Activated T-helper 17 cell treated with anti-CD3 and anti-CD28 coated beads, Interleukin-2, amount 50 U/mL, for 72 hours (primary cell): ENCODE results near the gene CLDN20. TPM values are rescaled to one million over a fixed set of nuclear protein-coding genes. Genes with fewer than 3 reads are reported as not detected.
"Not testable (repeated sequence)": the region's sequence is repeated elsewhere in the genome, so short reads cannot be mapped to it uniquely, and the experiment has no call there.

Experiments
- ATAC-seq: fragments of 150-1000 bp; cut with Tn5 transposase; replicated peaks from 2 replicates; pipeline ENCODE4 v1.10.0; 2021; ENCODE audit warnings: mild to moderate bottlenecking, moderate library complexity
- H3K27ac Mint-ChIP-seq: one replicate; pipeline ENCODE4 v1.8.0; 2022; ENCODE audit warnings: mixed read lengths
- H3K27me3 Mint-ChIP-seq: one replicate; pipeline ENCODE4 v1.8.0; 2022; ENCODE audit warnings: mixed read lengths
- H3K36me3 Mint-ChIP-seq: one replicate; pipeline ENCODE4 v1.8.0; 2022; ENCODE audit warnings: low read depth, mild to moderate bottlenecking, mixed read lengths
- H3K4me1 Mint-ChIP-seq: one replicate; pipeline ENCODE4 v1.8.0; 2022; ENCODE audit warnings: mixed read lengths
- H3K4me3 Mint-ChIP-seq: one replicate; pipeline ENCODE4 v1.8.0; 2022; ENCODE audit warnings: mild to moderate bottlenecking, mixed read lengths
- H3K9me3 Mint-ChIP-seq: one replicate; pipeline ENCODE4 v1.8.0; 2022; ENCODE audit warnings: mixed read lengths
- total RNA-seq, 2 donors: library from RNA; stranded (reverse); gene quantifications; one replicate each; pipeline ENCODE4 v1.2.3, GENCODE V29; 2022

CLDN20 gene, protein sequence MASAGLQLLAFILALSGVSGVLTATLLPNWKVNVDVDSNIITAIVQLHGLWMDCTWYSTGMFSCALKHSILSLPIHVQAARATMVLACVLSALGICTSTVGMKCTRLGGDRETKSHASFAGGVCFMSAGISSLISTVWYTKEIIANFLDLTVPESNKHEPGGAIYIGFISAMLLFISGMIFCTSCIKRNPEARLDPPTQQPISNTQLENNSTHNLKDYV
- not detected for total RNA-seq

DNA sequence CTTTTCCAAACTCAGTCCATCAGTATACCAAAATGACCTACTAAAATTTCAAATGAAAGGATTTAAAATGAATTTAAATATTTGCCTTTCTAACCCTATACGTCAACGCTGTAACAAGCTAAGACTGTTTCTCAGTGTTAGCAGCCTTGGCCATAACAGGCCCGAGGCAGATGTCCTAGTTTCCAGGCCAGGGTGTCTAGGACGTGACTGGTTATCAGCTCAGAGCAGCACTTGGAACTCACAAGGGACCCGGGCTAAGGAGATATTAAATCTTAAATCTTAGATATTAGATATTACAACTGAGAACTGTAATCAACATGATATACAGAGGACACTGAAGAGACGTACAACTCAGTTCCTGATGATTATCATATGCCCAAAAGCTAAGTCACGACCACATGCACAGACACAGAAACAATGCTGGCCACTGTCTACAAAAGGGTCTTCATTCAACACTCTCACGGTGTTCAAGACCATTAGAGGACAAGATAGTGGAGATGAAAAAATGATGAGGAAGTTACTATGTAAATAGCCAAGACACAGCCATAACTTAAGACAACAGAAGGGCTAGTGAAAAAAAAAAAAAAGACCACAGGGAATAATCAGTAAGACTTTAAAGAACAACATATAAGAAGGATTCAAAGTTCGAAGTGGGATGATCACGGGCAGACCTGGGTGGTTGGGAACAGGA lies at the start of gene CLDN20:
Gene CLDN20 (plus strand): TSS at position 641 of the 691 bp plus-strand sequence. CDS start 11,707 bp downstream, outside the sequence.
- Mint-ChIP-seq H3K4me3 (no peak within 1 kb of the TSS), H3K9me3 (no peaks in the 10 kb centered on the region), H3K4me1 (peaks cover 22% of the 10 kb centered on the region), H3K27ac (peak within 1 kb of the TSS; percentile 18), H3K36me3 (peaks cover 82% of the 10 kb centered on the region), H3K27me3 (no peaks in the 10 kb centered on the region)
- no peak for ATAC-seq

- Mint-ChIP-seq H3K36me3 (no peaks in the 10 kb centered on the region), H3K27ac (no peak overlapping the region), H3K4me1 (no peaks in the 10 kb centered on the region), H3K27me3 (peaks cover 15% of the 10 kb centered on the region), H3K4me3 (no peak overlapping the region), H3K9me3 (no peaks in the 10 kb centered on the region)
- ATAC-seq = no peak
Observed at GRCh38 chr6:155215906-155216305, 47.9 kb upstream of the CLDN20 start.

DNA sequence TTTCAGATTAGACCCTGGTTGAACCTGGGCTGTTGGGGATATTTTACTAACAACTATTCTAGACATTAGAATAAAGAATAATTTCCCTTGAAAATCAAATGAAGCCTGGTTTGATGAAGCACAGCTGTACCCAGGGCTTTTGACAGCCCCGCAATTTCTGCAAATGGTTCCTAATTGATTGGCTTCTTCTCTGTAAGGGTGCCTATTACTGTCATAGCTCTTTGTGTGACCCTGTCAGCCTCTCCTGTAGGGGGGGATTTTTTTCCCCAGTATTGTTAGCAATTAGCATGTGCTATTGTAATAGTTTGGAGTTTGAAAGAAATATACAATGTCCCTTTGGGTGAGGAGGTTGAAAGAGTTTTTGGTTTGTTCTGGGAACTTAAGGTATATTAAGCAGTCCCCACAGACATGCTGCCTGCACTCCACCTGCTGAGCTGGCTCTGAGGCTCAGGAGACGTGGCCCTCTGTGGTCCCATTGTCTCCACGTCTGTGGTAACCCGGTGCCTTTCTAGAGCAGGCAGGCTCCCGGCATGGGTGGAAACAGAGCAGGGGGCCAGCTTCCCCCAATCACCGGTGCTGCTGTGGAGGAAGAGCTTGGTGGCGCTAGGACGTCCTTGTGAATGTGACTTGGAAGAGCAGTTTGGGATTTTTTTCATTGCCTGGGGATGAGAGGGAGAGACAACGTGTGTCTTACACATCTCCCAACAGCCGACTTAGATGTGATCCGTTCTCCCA lies 47.3 kb upstream of the CLDN20 start:
- Mint-ChIP-seq H3K4me3 (no peak overlapping the region), H3K27ac (no peak overlapping the region), H3K9me3 (no peaks in the 10 kb centered on the region), H3K4me1 (no peaks in the 10 kb centered on the region), H3K36me3 (no peaks in the 10 kb centered on the region), H3K27me3 (peaks cover 15% of the 10 kb centered on the region)
- ATAC-seq = no peak

- H3K27me3 Mint-ChIP-seq = peaks cover 15% of the 10 kb centered on the region
- H3K36me3 Mint-ChIP-seq, ATAC-seq, H3K27ac Mint-ChIP-seq, H3K4me3 Mint-ChIP-seq, H3K9me3 Mint-ChIP-seq, H3K4me1 Mint-ChIP-seq: not testable (repeated sequence)
Observed at GRCh38 chr6:155218711-155219110, 45.1 kb upstream of the CLDN20 start.

- H3K4me3 Mint-ChIP-seq = no peak overlapping the region
- H3K27ac Mint-ChIP-seq = peak overlapping the region; percentile 11
- H3K9me3 Mint-ChIP-seq = no peaks in the 10 kb centered on the region
- peaks cover 7% of the 10 kb centered on the region for H3K4me1 Mint-ChIP-seq
- H3K36me3 Mint-ChIP-seq = no peaks in the 10 kb centered on the region
- no peak for ATAC-seq
- peaks cover 15% of the 10 kb centered on the region for H3K27me3 Mint-ChIP-seq
Observed at GRCh38 chr6:155219299-155219698, 44.5 kb upstream of the CLDN20 start.

DNA sequence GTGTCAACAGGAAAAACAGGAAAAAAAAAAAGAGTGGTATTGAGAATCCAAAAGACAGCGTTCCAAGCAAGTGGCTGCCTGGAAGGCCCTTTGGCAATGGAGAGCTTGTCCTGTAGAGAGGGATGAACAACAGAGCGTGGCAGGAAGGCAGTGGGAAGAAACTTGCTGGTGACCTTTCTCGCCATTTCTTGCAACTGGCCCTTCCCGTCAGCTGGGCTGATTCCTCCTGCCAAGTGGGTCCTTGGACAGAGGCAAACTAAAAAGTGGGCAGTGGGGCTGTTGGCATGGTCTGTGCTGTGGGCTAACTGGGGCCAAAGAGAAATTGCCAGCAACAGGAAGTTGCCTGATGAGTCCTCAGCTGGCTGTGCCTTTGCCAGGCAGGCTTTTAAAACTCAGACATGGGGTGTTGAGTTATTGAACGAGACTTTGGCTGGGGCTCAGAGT lies 43.9 kb upstream of the CLDN20 start:
- no peak for ATAC-seq

GRCh38 chr6:155221086-155221485 lies 42.7 kb upstream of the CLDN20 start:
- no peak for ATAC-seq
- peaks cover 12% of the 10 kb centered on the region for H3K27me3 Mint-ChIP-seq
- H3K4me3 Mint-ChIP-seq = no peak overlapping the region
- no peaks in the 10 kb centered on the region for H3K9me3 Mint-ChIP-seq
- H3K4me1 Mint-ChIP-seq = peaks cover 11% of the 10 kb centered on the region
- H3K27ac Mint-ChIP-seq = no peak overlapping the region
- no peaks in the 10 kb centered on the region for H3K36me3 Mint-ChIP-seq

More for the DNA sequence above, 43.9 kb upstream of the CLDN20 start:
- H3K27me3 Mint-ChIP-seq = peaks cover 12% of the 10 kb centered on the region
- H3K9me3 Mint-ChIP-seq = no peaks in the 10 kb centered on the region
- H3K4me1 Mint-ChIP-seq = peaks cover 11% of the 10 kb centered on the region
- H3K36me3 Mint-ChIP-seq = no peaks in the 10 kb centered on the region
- no peak overlapping the region for H3K4me3 Mint-ChIP-seq
- H3K27ac Mint-ChIP-seq = peak overlapping the region; percentile 11

DNA sequence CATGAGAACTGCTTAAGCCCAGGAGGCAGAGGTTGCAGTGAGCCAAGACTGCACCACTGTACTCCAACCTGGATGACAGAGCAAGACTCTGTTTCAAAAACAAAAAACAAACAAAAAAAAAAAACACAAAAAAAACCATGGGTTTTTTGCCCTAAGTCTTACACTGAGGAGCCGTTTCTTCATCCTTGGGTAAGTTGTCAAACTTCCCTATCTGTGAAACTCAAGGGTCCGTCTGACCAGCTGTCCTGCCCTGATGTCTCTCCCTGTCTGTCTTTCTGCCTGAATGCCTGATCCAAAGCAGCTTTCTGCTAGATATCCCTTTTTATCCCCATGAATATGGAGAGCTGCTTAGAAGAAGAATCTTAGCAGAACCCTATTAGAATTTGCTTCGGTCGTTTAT lies 41.3 kb upstream of the CLDN20 start:
- ATAC-seq = no peak
- H3K9me3 Mint-ChIP-seq = no peaks in the 10 kb centered on the region
- peaks cover 11% of the 10 kb centered on the region for H3K4me1 Mint-ChIP-seq
- H3K27ac Mint-ChIP-seq = no peak overlapping the region
- H3K36me3 Mint-ChIP-seq = no peaks in the 10 kb centered on the region
- H3K27me3 Mint-ChIP-seq = peaks cover 11% of the 10 kb centered on the region
- no peak overlapping the region for H3K4me3 Mint-ChIP-seq

DNA sequence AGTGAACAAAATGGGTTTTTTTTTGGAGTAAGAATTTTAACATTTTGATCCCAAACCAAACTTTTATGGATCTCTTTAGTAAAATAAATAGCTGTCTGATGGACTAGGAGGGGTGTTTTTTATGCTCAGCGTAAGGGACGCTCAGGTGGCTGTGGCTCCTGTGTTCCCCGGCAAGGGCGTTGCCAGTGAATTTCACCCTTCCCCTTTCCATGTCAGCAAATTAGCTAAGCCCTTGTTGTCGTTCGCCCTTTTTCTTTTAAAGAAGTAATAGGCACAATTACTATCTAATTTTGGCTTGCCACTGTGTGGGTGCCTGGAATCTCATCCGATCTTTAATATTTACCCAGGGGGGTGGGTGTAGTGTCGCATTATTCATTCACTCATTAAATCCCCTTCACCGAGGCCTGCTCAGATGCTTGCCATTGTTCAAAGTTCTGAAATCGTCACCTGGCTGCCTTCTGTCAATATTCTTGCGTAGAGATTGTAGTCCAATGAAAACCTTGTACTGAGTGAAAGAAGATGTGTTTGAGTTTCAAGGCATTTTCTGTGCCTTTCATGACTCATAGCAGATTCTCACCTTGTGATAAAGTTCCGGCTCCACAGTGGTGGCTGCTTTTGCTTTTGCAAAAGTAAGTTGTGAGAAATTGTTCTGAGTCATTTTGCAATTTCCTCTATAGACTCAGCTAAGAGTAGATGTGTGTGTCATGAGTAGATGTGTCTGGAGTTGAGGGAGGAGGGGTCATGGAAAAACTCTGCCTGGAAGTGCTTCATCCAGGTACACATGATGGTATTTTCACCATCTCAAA lies 40.0 kb upstream of the CLDN20 start:
- peaks cover 9% of the 10 kb centered on the region for H3K27me3 Mint-ChIP-seq
- peak overlapping the region; percentile 86 for H3K27ac Mint-ChIP-seq
- H3K4me1 Mint-ChIP-seq = peaks cover 11% of the 10 kb centered on the region
- H3K4me3 Mint-ChIP-seq = peak overlapping the region; percentile 72
- H3K9me3 Mint-ChIP-seq = no peaks in the 10 kb centered on the region
- H3K36me3 Mint-ChIP-seq = no peaks in the 10 kb centered on the region
- ATAC-seq = peak; percentile 99

GRCh38 chr6:155224618-155225017 lies 39.2 kb upstream of the CLDN20 start:
- Mint-ChIP-seq H3K27ac (peak overlapping the region; percentile 86), H3K27me3 (peaks cover 7% of the 10 kb centered on the region), H3K9me3 (no peaks in the 10 kb centered on the region), H3K4me1 (peaks cover 11% of the 10 kb centered on the region), H3K4me3 (peak overlapping the region; percentile 72), H3K36me3 (no peaks in the 10 kb centered on the region)
- ATAC-seq = no peak

DNA sequence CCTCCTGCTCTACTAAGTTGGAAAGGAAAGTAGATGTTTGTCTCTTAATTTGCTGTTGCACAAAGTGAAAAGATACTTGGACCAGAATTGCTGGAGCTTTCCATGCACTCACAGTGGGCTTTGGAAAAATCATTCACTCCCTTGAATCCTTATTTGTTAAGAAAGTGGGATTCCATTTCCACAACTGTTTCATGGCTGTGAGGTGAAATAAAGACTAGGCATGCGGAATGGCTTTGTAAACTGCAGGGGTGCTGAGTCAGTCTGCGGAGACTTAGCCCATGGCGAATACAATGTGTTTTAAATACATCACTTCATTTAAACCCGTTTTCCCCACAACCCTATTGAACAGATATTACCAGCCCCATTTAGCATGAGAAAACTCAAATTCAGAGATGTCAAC lies 36.8 kb upstream of the CLDN20 start:
- Mint-ChIP-seq H3K36me3 (no peaks in the 10 kb centered on the region), H3K4me1 (peaks cover 11% of the 10 kb centered on the region), H3K4me3 (no peak overlapping the region), H3K27me3 (peaks cover 5% of the 10 kb centered on the region), H3K9me3 (no peaks in the 10 kb centered on the region), H3K27ac (no peak overlapping the region)
- no peak for ATAC-seq

DNA sequence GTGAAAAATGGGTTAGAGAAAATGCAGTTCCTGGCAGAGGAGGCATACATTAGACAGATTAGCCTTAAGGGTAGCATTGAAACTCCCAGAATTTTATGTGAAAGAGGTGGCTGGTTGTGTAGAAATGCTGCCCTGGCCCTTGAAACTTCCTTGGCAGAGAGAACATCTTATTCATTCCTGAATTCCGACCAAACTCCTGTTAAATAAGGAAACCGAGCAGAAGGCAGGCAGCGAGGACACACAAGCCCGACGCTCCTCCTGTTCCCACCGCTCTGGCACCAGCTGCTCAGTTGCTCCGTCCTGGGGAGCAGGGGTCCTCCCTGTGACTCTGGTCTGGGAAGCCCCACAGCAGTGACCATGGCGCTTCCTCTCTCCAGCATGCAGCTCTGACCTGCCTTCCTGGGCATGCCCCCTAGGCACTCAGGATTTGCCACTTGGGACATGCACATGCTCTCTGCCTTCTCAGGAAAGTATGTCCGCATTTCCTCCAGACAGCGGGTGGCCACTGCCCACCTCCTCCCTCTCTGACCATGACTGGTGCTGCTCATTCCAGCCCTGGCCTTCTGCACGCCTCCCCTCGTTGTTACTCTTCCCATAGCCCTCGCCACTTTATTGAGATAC lies 35.2 kb upstream of the CLDN20 start:
- Mint-ChIP-seq H3K27me3 (peaks cover 5% of the 10 kb centered on the region), H3K27ac (no peak overlapping the region), H3K36me3 (no peaks in the 10 kb centered on the region), H3K9me3 (no peaks in the 10 kb centered on the region), H3K4me1 (peaks cover 10% of the 10 kb centered on the region), H3K4me3 (no peak overlapping the region)
- ATAC-seq = no peak

DNA sequence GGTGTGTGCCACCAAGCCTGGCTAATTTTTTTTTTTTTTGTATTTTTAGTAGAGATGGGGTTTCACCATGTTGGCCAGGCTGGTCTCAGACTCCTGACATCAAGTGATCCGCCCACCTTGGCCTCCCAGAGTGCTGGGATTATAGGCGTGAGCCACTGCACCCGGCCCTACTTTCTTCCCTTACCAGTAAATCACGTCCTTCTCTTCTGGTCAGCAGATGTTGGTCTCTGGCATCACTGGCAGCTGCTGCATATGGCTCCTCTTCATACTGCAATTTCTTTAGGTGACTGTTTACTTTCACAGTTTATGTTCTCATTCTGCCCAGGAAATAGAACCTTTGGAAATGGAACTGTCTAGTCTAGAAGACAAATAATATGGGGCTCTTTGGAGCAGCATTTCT lies 32.8 kb upstream of the CLDN20 start:
- H3K27ac Mint-ChIP-seq, H3K27me3 Mint-ChIP-seq, H3K9me3 Mint-ChIP-seq, H3K4me3 Mint-ChIP-seq, H3K4me1 Mint-ChIP-seq, ATAC-seq, H3K36me3 Mint-ChIP-seq: not testable (repeated sequence)

DNA sequence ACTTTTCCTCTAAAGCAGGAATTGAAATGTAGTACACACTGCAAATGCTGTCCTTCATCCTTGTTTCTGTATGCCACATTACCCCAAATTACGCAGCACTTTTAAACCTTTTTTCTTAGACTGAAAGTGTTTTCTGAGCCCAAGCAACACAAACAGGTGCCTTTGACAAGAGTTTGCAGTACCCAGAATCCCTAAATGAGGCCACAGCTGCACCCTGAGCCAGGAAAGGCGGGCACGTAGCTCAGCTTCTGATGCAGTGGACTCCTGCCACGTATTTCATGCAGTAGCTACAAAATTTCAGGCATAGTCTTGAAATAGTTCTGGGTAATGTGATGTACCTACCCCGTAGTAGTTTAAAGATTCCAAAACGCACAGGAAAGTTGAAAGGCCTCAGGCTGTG lies 31.0 kb upstream of the CLDN20 start:
- H3K4me1 Mint-ChIP-seq = no peaks in the 10 kb centered on the region
- ATAC-seq = no peak
- no peaks in the 10 kb centered on the region for H3K9me3 Mint-ChIP-seq
- no peaks in the 10 kb centered on the region for H3K36me3 Mint-ChIP-seq
- no peak overlapping the region for H3K27ac Mint-ChIP-seq
- H3K4me3 Mint-ChIP-seq = no peak overlapping the region
- H3K27me3 Mint-ChIP-seq = no peaks in the 10 kb centered on the region
